ENCODE data around the gene TBC1D8.

DNA sequence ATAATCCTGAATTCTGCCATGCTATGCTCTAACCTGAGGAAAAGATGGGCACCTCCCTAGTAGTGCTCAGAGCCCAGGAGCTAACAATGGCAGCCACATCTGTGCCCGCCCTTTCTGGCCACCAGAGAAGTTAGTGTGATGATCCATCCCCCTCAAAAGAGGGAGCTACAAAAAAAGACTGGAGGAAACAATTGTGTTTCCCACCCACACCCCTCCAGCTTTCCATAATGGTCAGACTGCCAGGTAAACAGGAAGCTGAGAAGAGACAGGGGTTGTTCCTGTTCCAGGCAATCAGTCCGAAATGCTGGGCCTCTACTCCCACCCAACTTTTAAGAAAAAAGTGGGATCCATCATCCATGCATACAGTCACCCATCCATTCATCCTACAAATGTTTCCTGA, 3.2 kb downstream of the TBC1D8 start:
- TF ChIP-seq, protein P1, sequence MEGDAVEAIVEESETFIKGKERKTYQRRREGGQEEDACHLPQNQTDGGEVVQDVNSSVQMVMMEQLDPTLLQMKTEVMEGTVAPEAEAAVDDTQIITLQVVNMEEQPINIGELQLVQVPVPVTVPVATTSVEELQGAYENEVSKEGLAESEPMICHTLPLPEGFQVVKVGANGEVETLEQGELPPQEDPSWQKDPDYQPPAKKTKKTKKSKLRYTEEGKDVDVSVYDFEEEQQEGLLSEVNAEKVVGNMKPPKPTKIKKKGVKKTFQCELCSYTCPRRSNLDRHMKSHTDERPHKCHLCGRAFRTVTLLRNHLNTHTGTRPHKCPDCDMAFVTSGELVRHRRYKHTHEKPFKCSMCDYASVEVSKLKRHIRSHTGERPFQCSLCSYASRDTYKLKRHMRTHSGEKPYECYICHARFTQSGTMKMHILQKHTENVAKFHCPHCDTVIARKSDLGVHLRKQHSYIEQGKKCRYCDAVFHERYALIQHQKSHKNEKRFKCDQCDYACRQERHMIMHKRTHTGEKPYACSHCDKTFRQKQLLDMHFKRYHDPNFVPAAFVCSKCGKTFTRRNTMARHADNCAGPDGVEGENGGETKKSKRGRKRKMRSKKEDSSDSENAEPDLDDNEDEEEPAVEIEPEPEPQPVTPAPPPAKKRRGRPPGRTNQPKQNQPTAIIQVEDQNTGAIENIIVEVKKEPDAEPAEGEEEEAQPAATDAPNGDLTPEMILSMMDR (IDR thresholded peaks at IDR 0.05), result no peak
- no peak for TF ChIP-seq POLR2A (IDR thresholded peaks at IDR 0.05)
